Smooth muscle cell (in vitro differentiated cells): ENCODE measurements around the gene B4GALT1. TPM values are rescaled to one million over a fixed set of nuclear protein-coding genes. Genes with fewer than 3 reads are reported as not detected.
"Not testable (repeated sequence)": the region's sequence is repeated elsewhere in the genome, so short reads cannot be mapped to it uniquely, and the experiment has no call there.

Experiments
- DNase-seq: peaks from one replicate; lab custom pipeline; 2025; ENCODE audit not compliant: unreplicated experiment; lab: John Stamatoyannopoulos, UW
- H2AFZ ChIP-seq: fragments of 200-600 bp; sonication (generic); 2 replicates; pipeline ENCODE4 v1.6.0; 2016; ENCODE audit warnings: antibody characterized with exemption, low read depth, mild to moderate bottlenecking
- H3F3A ChIP-seq: fragments of 200-600 bp; sonication (generic); 2 replicates; pipeline ENCODE4 v1.6.0; 2017; ENCODE audit warnings: antibody characterized with exemption, low read depth
- H3K27ac ChIP-seq: fragments of 200-600 bp; sonication (generic); 2 replicates; pipeline ENCODE4 v1.5.1; 2016; ENCODE audit warnings: low read depth, mild to moderate bottlenecking
- H3K27me3 ChIP-seq: fragments of 200-600 bp; sonication (generic); 2 replicates; pipeline ENCODE4 v1.6.1; 2016; ENCODE audit warnings: low read depth, mild to moderate bottlenecking
- H3K36me3 ChIP-seq: fragments of 200-600 bp; sonication (generic); 2 replicates; pipeline ENCODE4 v1.5.1; 2016; ENCODE audit warnings: low read depth
- H3K4me1 ChIP-seq: fragments of 200-600 bp; sonication (generic); 2 replicates; pipeline ENCODE4 v1.5.1; 2016; ENCODE audit warnings: low read depth
- H3K4me2 ChIP-seq: fragments of 200-600 bp; sonication (generic); 2 replicates; pipeline ENCODE4 v1.6.0; 2016; ENCODE audit warnings: mild to moderate bottlenecking
- H3K4me3 ChIP-seq: fragments of 200-600 bp; sonication (generic); 2 replicates; pipeline ENCODE4 v1.5.1; 2016; ENCODE audit warnings: mild to moderate bottlenecking
- H3K79me2 ChIP-seq: fragments of 200-600 bp; sonication (generic); 2 replicates; pipeline ENCODE4 v1.6.0; 2016; ENCODE audit warnings: low read depth, mild to moderate bottlenecking
- H3K9ac ChIP-seq: fragments of 200-600 bp; sonication (generic); 2 replicates; pipeline ENCODE4 v1.6.0; 2016; ENCODE audit warnings: low read depth
- H3K9me3 ChIP-seq: fragments of 200-600 bp; sonication (generic); replicated peaks from 2 replicates; pipeline ENCODE4 v1.5.1; 2016; ENCODE audit warnings: low read depth
- H4K20me1 ChIP-seq: fragments of 200-600 bp; sonication (generic); 2 replicates; pipeline ENCODE4 v1.6.0; 2016; ENCODE audit warnings: low read depth
- WGBS: methylation state at CpG from one replicate; pipeline ENCODE4 v1.1.7; 2016; ENCODE audit warnings: low lambda C conversion rate; 5-methylcytosine and 5-hydroxymethylcytosine counted together
- polyA plus RNA-seq: library from polyadenylated mRNA; unstranded; fragments of >200 nt; fragmentation: Nextera tagmentation; extraction: Ambion mirVana; gene quantifications from 2 replicates; pipeline ENCODE4 v1.2.1, GENCODE V29; 2016
- total RNA-seq: library from RNA; depleted of rRNA; stranded (reverse); fragments of >200 nt; gene quantifications from 2 replicates; pipeline ENCODE4 v1.2.3, GENCODE V29; 2014
- TF ChIP-seq, protein P1 (sequence below): fragments of 200-600 bp; sonication (generic); IDR thresholded peaks from 2 replicates; pipeline ENCODE4 v1.5.1; 2017; ENCODE audit warnings: borderline replicate concordance, mild to moderate bottlenecking, antibody characterized with exemption; ENCODE audit not compliant: insufficient read depth, poor library complexity, severe bottlenecking

Gene B4GALT1
- total and polyA plus RNA-seq, 2 experiments from 2014 or later = 49.2 to 56.3 TPM

DNA sequence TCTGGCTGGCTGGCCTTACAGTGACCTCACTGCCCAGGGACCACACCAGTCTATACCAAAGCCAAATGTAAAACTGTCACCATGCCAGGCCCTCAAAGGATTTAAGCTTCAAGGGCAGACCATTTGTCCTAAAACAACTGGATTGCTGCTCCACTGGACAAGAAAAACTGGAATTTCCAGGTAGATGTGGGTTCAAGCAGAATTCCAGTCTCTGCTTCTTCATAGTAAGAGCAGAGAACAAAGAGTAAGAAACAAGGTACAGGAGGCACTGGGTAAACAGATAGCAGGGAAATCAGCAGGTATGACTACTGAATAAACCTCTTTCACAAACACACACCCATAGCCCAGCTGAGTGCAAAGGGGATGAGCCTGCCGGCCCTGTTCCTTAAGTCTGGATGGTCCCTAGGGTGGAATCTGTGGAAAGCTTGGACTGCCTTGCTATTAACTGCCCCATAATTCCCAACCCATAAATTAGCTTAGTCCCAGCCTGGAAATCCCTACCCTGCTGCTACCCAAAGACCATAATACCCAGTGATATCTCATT, 5.5 kb downstream of the B4GALT1 start:
- H4K20me1 ChIP-seq = peaks cover 72% of the 10 kb centered on the region
- peak overlapping the region; percentile 97 for H3K27ac ChIP-seq
- peaks cover 23% of the 10 kb centered on the region for H3F3A ChIP-seq
- no peak for DNase-seq
- peaks cover 91% of the 10 kb centered on the region for H3K79me2 ChIP-seq
- H3K36me3 ChIP-seq = no peaks in the 10 kb centered on the region
- H3K9me3 ChIP-seq = no peaks in the 10 kb centered on the region
- peak overlapping the region; percentile 64 for H3K9ac ChIP-seq
- no peak overlapping the region for H2AFZ ChIP-seq
- no peaks in the 10 kb centered on the region for H3K27me3 ChIP-seq
- peaks cover 68% of the 10 kb centered on the region for H3K4me1 ChIP-seq
- WGBS = 0% methylated on average over 1 of the region's 1 CpG
- TF ChIP-seq, protein P1, sequence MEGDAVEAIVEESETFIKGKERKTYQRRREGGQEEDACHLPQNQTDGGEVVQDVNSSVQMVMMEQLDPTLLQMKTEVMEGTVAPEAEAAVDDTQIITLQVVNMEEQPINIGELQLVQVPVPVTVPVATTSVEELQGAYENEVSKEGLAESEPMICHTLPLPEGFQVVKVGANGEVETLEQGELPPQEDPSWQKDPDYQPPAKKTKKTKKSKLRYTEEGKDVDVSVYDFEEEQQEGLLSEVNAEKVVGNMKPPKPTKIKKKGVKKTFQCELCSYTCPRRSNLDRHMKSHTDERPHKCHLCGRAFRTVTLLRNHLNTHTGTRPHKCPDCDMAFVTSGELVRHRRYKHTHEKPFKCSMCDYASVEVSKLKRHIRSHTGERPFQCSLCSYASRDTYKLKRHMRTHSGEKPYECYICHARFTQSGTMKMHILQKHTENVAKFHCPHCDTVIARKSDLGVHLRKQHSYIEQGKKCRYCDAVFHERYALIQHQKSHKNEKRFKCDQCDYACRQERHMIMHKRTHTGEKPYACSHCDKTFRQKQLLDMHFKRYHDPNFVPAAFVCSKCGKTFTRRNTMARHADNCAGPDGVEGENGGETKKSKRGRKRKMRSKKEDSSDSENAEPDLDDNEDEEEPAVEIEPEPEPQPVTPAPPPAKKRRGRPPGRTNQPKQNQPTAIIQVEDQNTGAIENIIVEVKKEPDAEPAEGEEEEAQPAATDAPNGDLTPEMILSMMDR = no peak
- H3K4me2 ChIP-seq = peak overlapping the region; percentile 97
- H3K4me3 ChIP-seq = peak overlapping the region; percentile 19

DNA sequence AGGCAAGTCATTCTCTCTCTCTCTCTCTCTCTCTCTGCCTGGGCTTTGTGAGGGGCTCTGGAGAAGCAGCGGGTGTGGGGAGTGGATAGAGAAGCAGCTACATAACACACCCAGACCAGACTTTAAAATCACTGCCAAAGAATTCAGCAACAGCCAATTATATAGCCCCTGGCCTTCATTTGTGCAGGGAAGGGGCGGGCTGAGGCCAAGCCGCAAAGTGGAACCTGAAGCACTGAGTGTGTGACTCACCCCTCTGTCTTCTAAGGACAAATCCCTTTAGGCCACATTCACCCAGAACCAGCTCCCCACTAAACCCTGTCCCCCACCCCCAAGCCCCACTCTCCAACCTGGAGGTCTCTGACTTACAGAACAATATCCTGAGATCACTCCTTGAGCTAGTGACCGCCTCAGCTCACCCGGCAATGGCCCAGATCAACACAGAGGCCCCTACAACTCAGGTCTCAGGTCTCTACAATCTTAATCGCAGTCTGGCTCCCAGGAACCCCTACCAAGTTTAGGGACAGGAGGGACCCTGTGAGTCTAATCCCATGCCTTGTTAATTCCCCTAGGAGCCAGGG, 6.0 kb downstream of the B4GALT1 start:
- Histone ChIP-seq H3F3A (peaks cover 23% of the 10 kb centered on the region), H4K20me1 (peaks cover 78% of the 10 kb centered on the region), H3K9me3 (no peaks in the 10 kb centered on the region), H2AFZ (no peak overlapping the region), H3K4me3 (peak overlapping the region; percentile 19), H3K27me3 (no peaks in the 10 kb centered on the region), H3K9ac (peak overlapping the region; percentile 75), H3K27ac (peak overlapping the region; percentile 97), H3K79me2 (peaks cover 91% of the 10 kb centered on the region), H3K36me3 (no peaks in the 10 kb centered on the region), H3K4me2 (peak overlapping the region; percentile 97), H3K4me1 (peaks cover 68% of the 10 kb centered on the region)
- WGBS = 13% methylated on average over 6 of the region's 6 CpGs
- peak; percentile 20 for DNase-seq
- TF ChIP-seq, protein P1 = no peak

DNA sequence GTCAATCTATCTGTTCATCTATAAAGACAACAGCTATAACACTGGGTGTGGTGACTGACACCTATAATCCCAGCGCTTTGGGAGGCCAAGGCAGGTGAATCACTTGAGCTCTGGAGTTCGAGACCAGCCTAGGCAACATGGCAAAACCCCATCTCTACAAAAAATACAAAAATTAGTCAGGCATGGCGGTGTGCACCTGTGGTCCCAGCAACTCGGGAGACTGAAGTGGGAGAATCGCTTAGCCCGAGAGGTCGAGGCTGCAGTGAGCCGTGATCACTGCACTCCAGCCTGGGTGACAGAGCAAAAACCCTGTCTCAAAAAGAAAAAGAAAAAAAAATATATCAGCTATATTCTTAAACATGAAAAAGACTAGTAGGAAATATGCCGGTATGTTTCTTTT, 6.7 kb downstream of the B4GALT1 start:
- 77% methylated on average over 9 of the region's 9 CpGs for WGBS
- peak overlapping the region; percentile 75 for H3K9ac ChIP-seq
- H2AFZ ChIP-seq, H3K9me3 ChIP-seq, DNase-seq, H3K27me3 ChIP-seq, H3K36me3 ChIP-seq: not testable (repeated sequence)
- H3K79me2 ChIP-seq = peaks cover 91% of the 10 kb centered on the region
- peak overlapping the region; percentile 14 for H3K4me3 ChIP-seq
- H3F3A ChIP-seq = peaks cover 23% of the 10 kb centered on the region
- H3K4me2 ChIP-seq = peak overlapping the region; percentile 78
- H4K20me1 ChIP-seq = peaks cover 85% of the 10 kb centered on the region
- peaks cover 63% of the 10 kb centered on the region for H3K4me1 ChIP-seq
- H3K27ac ChIP-seq = peak overlapping the region; percentile 97

DNA sequence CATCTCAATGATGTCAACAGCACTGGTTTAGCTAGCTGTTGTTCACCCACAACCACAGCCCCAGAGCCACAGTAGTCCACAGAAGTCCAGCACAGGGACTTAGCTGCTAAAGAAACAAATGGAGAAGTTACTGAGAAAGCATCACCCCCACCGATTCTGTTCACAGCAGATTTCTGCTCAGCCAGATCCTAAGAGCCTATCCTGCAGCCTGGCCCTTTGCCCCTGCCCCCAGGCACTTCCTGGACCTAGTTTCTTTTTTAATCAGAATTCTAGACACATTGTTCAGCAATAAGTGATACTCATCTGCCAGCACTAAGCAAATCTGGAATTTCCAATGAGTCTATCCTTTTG, 7.4 kb downstream of the B4GALT1 start:
- no peaks in the 10 kb centered on the region for H3K27me3 ChIP-seq
- peaks cover 23% of the 10 kb centered on the region for H3F3A ChIP-seq
- no peaks in the 10 kb centered on the region for H3K9me3 ChIP-seq
- H3K4me1 ChIP-seq = peaks cover 59% of the 10 kb centered on the region
- H4K20me1 ChIP-seq = peaks cover 84% of the 10 kb centered on the region
- H3K4me2 ChIP-seq = peak overlapping the region; percentile 78
- H3K9ac ChIP-seq = peak overlapping the region; percentile 75
- H3K36me3 ChIP-seq = no peaks in the 10 kb centered on the region
- DNase-seq = no peak
- no peak overlapping the region for H3K4me3 ChIP-seq
- TF ChIP-seq, protein P1 = no peak
- H3K27ac ChIP-seq = peak overlapping the region; percentile 97
- 6% methylated on average over 1 of the region's 1 CpG for WGBS
- peaks cover 91% of the 10 kb centered on the region for H3K79me2 ChIP-seq
- no peak overlapping the region for H2AFZ ChIP-seq
